Fibroblast of villous mesenchyme (primary cell): ENCODE measurements around the gene OR10P1. TPM values are rescaled to one million over a fixed set of nuclear protein-coding genes. Genes with fewer than 3 reads are reported as not detected.

ENCODE experiments used
- DNase-seq: peaks from one replicate; pipeline ENCODE4 v3.0.0-alpha.2; 2010; ENCODE audit warnings: low read depth
- H3K4me3 ChIP-seq: 2 replicates; pipeline ENCODE4 v1.5.1; 2011; ENCODE audit warnings: low read depth, mild to moderate bottlenecking, low read length
- CTCF ChIP-seq: IDR thresholded peaks from 2 replicates; pipeline ENCODE4 v1.5.1; 2012; ENCODE audit warnings: low read depth, mild to moderate bottlenecking, low read length; ENCODE audit not compliant: insufficient read depth
- total RNA-seq: library from RNA; depleted of rRNA; stranded (reverse); fragments of >200 nt; gene quantifications from 2 replicates; pipeline ENCODE4 v1.2.3, GENCODE V29; 2012

OR10P1 gene
- total RNA-seq, 1 donor, result not detected

- peak; percentile 45 for TF ChIP-seq CTCF
- H3K4me3 ChIP-seq, result no peak overlapping the region
- peak; percentile 68 for DNase-seq
Observed at GRCh38 chr12:55659486-55660385, 23.0 kb downstream of the OR10P1 start.

- TF ChIP-seq CTCF, result no peak
- DNase-seq, result no peak
- H3K4me3 ChIP-seq, result no peak overlapping the region
Observed at GRCh38 chr12:55663391-55663790, 26.7 kb downstream of the OR10P1 start.

GRCh38 chr12:55664826-55665225 is 28.1 kb downstream of the OR10P1 start:
- no peak for DNase-seq
- no peak overlapping the region for H3K4me3 ChIP-seq
- no peak for TF ChIP-seq CTCF

GRCh38 chr12:55666508-55666907 is 29.8 kb downstream of the OR10P1 start:
- DNase-seq, result no peak
- no peak for TF ChIP-seq CTCF
- H3K4me3 ChIP-seq, result no peak overlapping the region

- DNase-seq, result no peak
- H3K4me3 ChIP-seq, result no peak overlapping the region
Observed at GRCh38 chr12:55670276-55670675, 33.6 kb downstream of the OR10P1 start.

GRCh38 chr12:55671746-55672145 is 35.1 kb downstream of the OR10P1 start:
- TF ChIP-seq CTCF, result no peak
- no peak overlapping the region for H3K4me3 ChIP-seq
- DNase-seq, result no peak

More at GRCh38 chr12:55670276-55670675, 33.6 kb downstream of the OR10P1 start:
- TF ChIP-seq CTCF, result no peak
